WTC11 (cell line): ENCODE data around the gene ENTREP3.

Experiments used
- ATF2 ChIP-seq: sonication (generic); formaldehyde crosslinking; IDR thresholded peaks from 2 replicates; pipeline ENCODE4 v1.8.1; 2022; ENCODE audit warnings: low read depth, missing genetic modification reagents, borderline replicate concordance
- ATF3 ChIP-seq: sonication (generic); formaldehyde crosslinking; conservative IDR thresholded peaks from 2 replicates; pipeline ENCODE4 v1.8.1; 2022; ENCODE audit warnings: mild to moderate bottlenecking, missing genetic modification reagents
- ATF6 ChIP-seq: sonication (generic); formaldehyde crosslinking; IDR thresholded peaks from 2 replicates; pipeline ENCODE4 v1.8.1; 2023; ENCODE audit warnings: mild to moderate bottlenecking, missing genetic modification reagents
- CREB1 ChIP-seq: sonication (generic); formaldehyde crosslinking; IDR thresholded peaks from 2 replicates; pipeline ENCODE4 v1.8.0; 2023; ENCODE audit warnings: mild to moderate bottlenecking, missing genetic modification reagents
- CREM ChIP-seq: sonication (generic); formaldehyde crosslinking; IDR thresholded peaks from 2 replicates; pipeline ENCODE4 v1.8.1; 2022; ENCODE audit warnings: mild to moderate bottlenecking, missing genetic modification reagents, moderate library complexity
- CTCF ChIP-seq: fragments of 200-600 bp; IDR thresholded peaks from 2 replicates; pipeline ENCODE4 v1.8.0; 2022; ENCODE audit warnings: antibody characterized with exemption
- NFE2L1 ChIP-seq: sonication (generic); formaldehyde crosslinking; IDR thresholded peaks from 2 replicates; pipeline ENCODE4 v1.8.1; 2023; ENCODE audit warnings: missing genetic modification reagents
- NR2C2 ChIP-seq: sonication (generic); formaldehyde crosslinking; IDR thresholded peaks from 2 replicates; pipeline ENCODE4 v1.8.0; 2022; ENCODE audit warnings: mild to moderate bottlenecking, missing genetic modification reagents
- ZMAT4 ChIP-seq: fragments of 250-450 bp; sonication (Bioruptor Pico); IDR thresholded peaks from 2 replicates; pipeline ENCODE4 v1.9.0; 2021; ENCODE audit warnings: mild to moderate bottlenecking
- ZNF121 ChIP-seq: sonication (generic); formaldehyde crosslinking; IDR thresholded peaks from 2 replicates; pipeline ENCODE4 v1.8.0; 2023; ENCODE audit warnings: missing genetic modification reagents
- ZNF232 ChIP-seq: sonication (generic); formaldehyde crosslinking; IDR thresholded peaks from 2 replicates; pipeline ENCODE4 v1.8.0; 2022; ENCODE audit warnings: mild to moderate bottlenecking, missing genetic modification reagents

- no peak for TF ChIP-seq CTCF
- no peak for TF ChIP-seq ZNF232 (CRISPR knock-in tag)
- TF ChIP-seq ZNF121 (CRISPR knock-in tag), result no peak
- no peak for TF ChIP-seq ZMAT4 (CRISPR knock-in tag)
- no peak for TF ChIP-seq NFE2L1 (CRISPR knock-in tag)
- no peak for TF ChIP-seq CREB1 (CRISPR knock-in tag)
- TF ChIP-seq ATF2 (CRISPR knock-in tag), result no peak
- no peak for TF ChIP-seq CREM (CRISPR knock-in tag)
- no peak for TF ChIP-seq ATF3 (CRISPR knock-in tag)
- no peak for TF ChIP-seq NR2C2
- no peak for TF ChIP-seq ATF6 (CRISPR knock-in tag)
Observed at GRCh38 chr1:155261493-155261851, 6.2 kb upstream of the ENTREP3 start.
